ENCODE results near the gene CAPN5. TPM values are rescaled to one million over a fixed set of nuclear protein-coding genes. Genes with fewer than 3 reads are reported as not detected.
A peak's percentile ranks its signal among the peaks of the same experiment; 100 is the strongest.

Gene CAPN5
- total and polyA plus RNA-seq, 11 donors, result 1.1 to 4.5 (median 2.1) TPM

DNA sequence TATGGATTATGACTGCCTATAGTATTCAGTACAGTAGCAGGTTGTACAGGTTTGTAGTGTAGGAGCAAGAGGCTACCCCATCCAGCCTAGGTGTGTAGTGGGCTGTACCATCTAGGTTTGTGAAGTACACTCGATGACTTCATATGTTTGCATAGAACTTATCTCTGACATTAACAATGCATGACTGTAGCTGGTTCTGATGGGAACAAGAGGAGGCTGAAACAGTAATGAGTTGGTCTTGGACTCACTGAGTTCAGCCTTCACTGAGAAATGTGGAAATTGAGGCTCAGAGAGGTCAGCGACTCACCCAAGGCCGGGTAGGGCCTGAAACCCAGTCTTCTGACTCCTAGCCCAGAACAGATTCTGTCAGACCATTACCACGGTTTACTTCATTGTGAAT is 74.3 kb downstream of the CAPN5 start:
- intact Hi-C loops (cut with DNase I), result no loop called here
- Histone ChIP-seq H3K27ac (peak overlapping the region in 8 of 12 donors; percentile 12 to 80 (median 70)), H3K4me1 (peaks cover 0 to 39% (median 18%) of the 10 kb centered on the region in 12 donors), H3K36me3 (no peaks in the 10 kb centered on the region), H3K9me3 (no peaks in the 10 kb centered on the region), H3K27me3 (peaks cover 0 to 12% (median 5%) of the 10 kb centered on the region in 9 donors), H3K4me3 (no peak overlapping the region)
- TF ChIP-seq, protein P1, sequence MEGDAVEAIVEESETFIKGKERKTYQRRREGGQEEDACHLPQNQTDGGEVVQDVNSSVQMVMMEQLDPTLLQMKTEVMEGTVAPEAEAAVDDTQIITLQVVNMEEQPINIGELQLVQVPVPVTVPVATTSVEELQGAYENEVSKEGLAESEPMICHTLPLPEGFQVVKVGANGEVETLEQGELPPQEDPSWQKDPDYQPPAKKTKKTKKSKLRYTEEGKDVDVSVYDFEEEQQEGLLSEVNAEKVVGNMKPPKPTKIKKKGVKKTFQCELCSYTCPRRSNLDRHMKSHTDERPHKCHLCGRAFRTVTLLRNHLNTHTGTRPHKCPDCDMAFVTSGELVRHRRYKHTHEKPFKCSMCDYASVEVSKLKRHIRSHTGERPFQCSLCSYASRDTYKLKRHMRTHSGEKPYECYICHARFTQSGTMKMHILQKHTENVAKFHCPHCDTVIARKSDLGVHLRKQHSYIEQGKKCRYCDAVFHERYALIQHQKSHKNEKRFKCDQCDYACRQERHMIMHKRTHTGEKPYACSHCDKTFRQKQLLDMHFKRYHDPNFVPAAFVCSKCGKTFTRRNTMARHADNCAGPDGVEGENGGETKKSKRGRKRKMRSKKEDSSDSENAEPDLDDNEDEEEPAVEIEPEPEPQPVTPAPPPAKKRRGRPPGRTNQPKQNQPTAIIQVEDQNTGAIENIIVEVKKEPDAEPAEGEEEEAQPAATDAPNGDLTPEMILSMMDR (IDR thresholded peaks at IDR 0.05), result no peak
- TF ChIP-seq POLR2A (IDR thresholded peaks at IDR 0.05), result no peak
- ATAC-seq (no peak), DNase-seq (no peak)
- WGBS, 4 donors, result 88 to 99% (median 91%) methylated on average over 4 of the region's 4 CpGs

DNA sequence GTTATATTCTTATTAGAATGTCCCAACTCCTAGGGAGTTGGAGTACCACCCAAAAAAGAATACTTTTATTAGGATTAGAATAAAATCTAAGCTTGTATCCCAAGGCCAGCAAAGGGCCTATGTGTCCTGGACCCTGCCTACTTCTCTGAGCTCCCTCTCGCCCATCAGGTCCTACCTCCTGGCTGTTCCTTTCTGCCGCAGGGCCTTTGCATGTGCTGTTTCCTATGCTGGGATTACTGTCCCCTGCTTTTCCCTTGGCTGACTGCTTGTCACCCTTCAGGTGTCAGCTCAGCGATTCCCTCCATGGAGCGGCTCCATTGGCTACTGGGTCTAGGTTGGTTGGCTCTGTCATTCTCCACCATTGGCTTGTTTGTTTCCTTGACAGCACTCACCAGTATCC is 74.7 kb downstream of the CAPN5 start:
- TF ChIP-seq POLR2A (IDR thresholded peaks at IDR 0.05), result no peak
- TF ChIP-seq, protein P1 (IDR thresholded peaks at IDR 0.05), result no peak
- H3K36me3 ChIP-seq, result no peaks in the 10 kb centered on the region
- peak overlapping the region in 2 of 12 donors; percentile 55 to 80 for H3K27ac ChIP-seq
- H3K9me3 ChIP-seq, result no peaks in the 10 kb centered on the region
- peaks cover 0 to 12% (median 5%) of the 10 kb centered on the region in 9 donors for H3K27me3 ChIP-seq
- ATAC-seq (no peak), DNase-seq (peak in 1 of 5 donors; percentile 0)
- intact Hi-C loops (cut with DNase I), result no loop called here
- H3K4me3 ChIP-seq, result no peak overlapping the region
- peaks cover 0 to 39% (median 18%) of the 10 kb centered on the region in 12 donors for H3K4me1 ChIP-seq
- WGBS, 4 donors, result 97 to 100% (median 99%) methylated on average over 4 of the region's 4 CpGs

DNA sequence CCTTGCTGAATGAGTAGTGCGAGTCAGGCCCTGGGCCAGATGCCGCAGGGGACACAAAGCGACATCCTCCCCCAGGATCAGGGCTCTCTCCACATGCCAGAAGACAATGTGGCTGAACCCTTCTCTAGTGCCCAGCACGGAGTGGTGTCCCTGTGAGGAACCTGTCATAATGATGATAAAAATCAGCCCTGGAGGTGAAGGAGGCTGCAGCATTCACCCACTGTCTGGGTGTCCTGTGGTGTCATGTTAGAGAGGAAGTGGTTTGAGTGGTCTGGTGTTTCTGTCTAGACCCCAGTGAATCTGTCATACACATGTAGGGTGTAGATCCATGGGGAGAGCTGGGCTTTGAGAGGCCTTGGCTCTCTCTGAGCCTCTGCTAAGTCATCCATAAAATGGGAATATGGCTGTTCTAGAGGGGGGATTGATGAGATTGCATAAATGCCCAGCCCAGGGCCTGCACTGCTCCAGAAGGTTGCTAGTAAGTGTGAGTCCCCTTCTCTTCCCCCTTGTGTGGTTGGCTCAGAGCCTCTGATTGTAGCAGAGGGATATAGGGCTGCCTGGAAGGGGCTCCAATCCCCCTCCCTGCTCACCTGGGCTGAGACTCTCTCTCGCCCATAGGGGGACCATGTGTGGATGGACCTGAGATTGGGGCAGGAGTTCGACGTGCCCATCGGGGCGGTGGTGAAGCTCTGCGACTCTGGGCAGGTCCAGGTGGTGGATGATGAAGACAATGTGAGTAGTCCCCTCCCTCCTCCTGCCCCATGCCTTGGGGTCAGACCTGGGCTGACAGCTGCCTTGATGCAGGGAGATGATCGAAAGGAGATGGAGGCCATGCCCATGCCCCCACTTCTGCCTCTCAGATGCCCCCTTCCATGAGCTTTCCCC is 75.6 kb downstream of the CAPN5 start:
- Histone ChIP-seq H3K27ac (no peak overlapping the region), H3K4me1 (peaks cover 0 to 37% (median 18%) of the 10 kb centered on the region in 12 donors), H3K36me3 (no peaks in the 10 kb centered on the region), H3K27me3 (peaks cover 0 to 11% (median 5%) of the 10 kb centered on the region in 9 donors), H3K4me3 (no peak overlapping the region), H3K9me3 (no peaks in the 10 kb centered on the region)
- ATAC-seq (no peak), DNase-seq (peak in 1 of 5 donors; percentile 30)
- intact Hi-C loops (cut with DNase I), result no loop called here
- TF ChIP-seq POLR2A (IDR thresholded peaks at IDR 0.05), result no peak
- TF ChIP-seq, protein P1 (IDR thresholded peaks at IDR 0.05), result no peak
- WGBS, 4 donors, result 94 to 99% (median 94%) methylated on average over 10 to 11 of the region's 11 CpGs

DNA sequence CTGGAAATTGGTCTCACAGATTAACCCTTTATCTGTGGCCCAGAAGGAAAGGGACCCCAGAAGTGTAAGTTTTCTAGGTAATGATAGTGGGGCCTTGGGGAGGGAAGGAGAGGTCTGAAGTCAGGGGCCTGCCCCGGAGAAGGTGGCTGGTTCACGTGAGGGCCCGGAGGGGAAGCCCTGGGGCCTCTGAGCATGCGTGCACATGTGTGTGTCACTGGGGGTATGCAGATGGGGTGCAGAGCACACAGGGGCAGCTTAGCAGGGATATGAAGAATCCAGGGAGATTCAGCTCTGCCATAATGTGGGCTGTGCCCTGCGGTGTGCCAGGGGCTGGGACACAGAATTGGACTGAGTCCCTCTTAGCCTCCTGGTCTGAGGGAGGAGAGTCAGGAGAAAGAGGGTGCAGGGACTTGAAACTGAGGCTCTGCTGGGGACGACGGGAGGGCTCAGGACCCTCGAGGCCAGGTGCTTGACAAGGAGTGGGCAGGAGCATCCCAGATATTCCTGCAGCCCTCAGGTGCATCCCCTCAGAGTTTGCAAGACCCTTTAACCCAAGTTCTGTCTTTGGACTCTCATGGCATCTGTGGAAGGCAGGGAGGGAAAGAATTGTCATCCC is 76.7 kb downstream of the CAPN5 start:
- H3K27me3 ChIP-seq, result peaks cover 0 to 4% (median 0%) of the 10 kb centered on the region in 9 donors
- H3K4me3 ChIP-seq, result no peak overlapping the region
- no peak for TF ChIP-seq POLR2A (IDR thresholded peaks at IDR 0.05)
- TF ChIP-seq, protein P1 (IDR thresholded peaks at IDR 0.05), result no peak
- no peak overlapping the region for H3K27ac ChIP-seq
- ATAC-seq, result no peak
- H3K9me3 ChIP-seq, result no peaks in the 10 kb centered on the region
- no peaks in the 10 kb centered on the region for H3K36me3 ChIP-seq
- DNase-seq, result peak in 1 of 5 donors; percentile 33
- intact Hi-C loops (cut with DNase I), result no loop called here
- H3K4me1 ChIP-seq, result peaks cover 0 to 30% (median 17%) of the 10 kb centered on the region in 12 donors
- 93 to 97% (median 95%) methylated on average over 8 of the region's 8 CpGs for WGBS, 4 donors
